ENCODE measurements around the gene RTN4RL1. TPM values are rescaled to one million over a fixed set of nuclear protein-coding genes. Genes with fewer than 3 reads are reported as not detected.

The RTN4RL1 gene
- total and polyA plus RNA-seq, 9 of the 15 experiments (the other 6 are each of a cell fraction or from before 2014, with no cell fraction given): 0.04 to 0.06 (median 0.04) TPM; not detected in 5

DNA sequence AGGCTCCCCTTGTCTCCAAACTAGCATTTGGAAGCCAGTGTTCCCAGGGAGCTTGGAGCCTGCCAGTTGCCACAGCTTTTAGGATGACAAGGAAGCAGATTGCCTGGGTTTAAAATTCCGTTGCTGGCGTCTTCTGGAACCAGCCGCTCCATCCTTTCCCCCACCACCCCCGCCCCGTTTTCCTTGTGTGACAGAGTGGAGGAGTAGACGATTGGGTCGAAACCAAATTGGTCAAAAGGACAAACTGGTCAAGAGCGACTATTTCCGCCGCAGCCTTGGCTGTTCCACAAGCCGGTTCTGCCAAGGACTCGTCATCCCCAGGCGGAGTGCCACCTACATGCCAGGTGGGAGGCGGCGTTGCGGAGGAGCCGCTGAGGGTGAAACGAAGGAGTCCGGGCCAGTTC is 104.2 kb downstream of the RTN4RL1 start:
- H3K4me1 ChIP-seq (replicated peaks in 1 of 2; ENCODE audit: control insufficient read depth in 2 of 2, insufficient read depth in 2 of 2, low read length in 2 of 2): peaks cover 0 to 11% of the 10 kb centered on the region in 2 experiments; a peak in 2 of 5 replicates
- in situ Hi-C loops (cut with MboI): loop anchor here (25.0 kb wide), 1 partner anchor 316 kb away; no protein-coding TSS in a partner anchor
- no peak overlapping the region for H2AFZ ChIP-seq (ENCODE audit: low read depth, low read length)
- no peaks in the 10 kb centered on the region for H3K79me2 ChIP-seq (ENCODE audit: control insufficient read depth, insufficient read depth, low read length)
- H3K27me3 ChIP-seq (ENCODE audit: control insufficient read depth in 2 of 2, insufficient read depth in 2 of 2, low read length in 2 of 2): peaks cover 19 to 33% of the 10 kb centered on the region in 2 experiments; a peak in 4 of 5 replicates
- H3K27ac ChIP-seq (ENCODE audit: extremely low read depth, low read depth, low read length): no peak overlapping the region
- ChIA-PET POLR2A (no interaction called here), CTCF (ENCODE audit: low intra/inter-chr PET ratio) (no interaction called here)
- no peaks in the 10 kb centered on the region for H3K36me3 ChIP-seq (ENCODE audit: control insufficient read depth, insufficient read depth, low read length)
- ATAC-seq (no peak), DNase-seq (ENCODE audit: extremely low read depth in 1 of 4, low spot score in 3 of 4) (no peak), FAIRE-seq (no peak)
- no peak overlapping the region for H3K4me2 ChIP-seq (ENCODE audit: insufficient read depth, low read length)
- H3K9me3 ChIP-seq (replicated peaks; ENCODE audit: control insufficient read depth, insufficient read depth, low read depth, low read length): no peaks in the 10 kb centered on the region
- no peaks in the 10 kb centered on the region for H4K20me1 ChIP-seq (replicated peaks; ENCODE audit: control insufficient read depth, insufficient read depth, low read length)
- H3K9me1 ChIP-seq (ENCODE audit: control insufficient read depth, insufficient read depth, low read length): no peaks in the 10 kb centered on the region
- H3K4me3 ChIP-seq: no peak overlapping the region
- no TSS peak for BruUV-seq (replicated peaks)
- WGBS (ENCODE audit: insufficient coverage, low coverage, missing lambda C conversion rate): 36% methylated on average over 17 of the region's 19 CpGs
- intact Hi-C loops (cut with micrococcal nuclease): no loop called here
- TF ChIP-seq TCF7 (IDR thresholded peaks at IDR 0.05; ENCODE audit: borderline replicate concordance): no peak
- TF ChIP-seq, protein P1, sequence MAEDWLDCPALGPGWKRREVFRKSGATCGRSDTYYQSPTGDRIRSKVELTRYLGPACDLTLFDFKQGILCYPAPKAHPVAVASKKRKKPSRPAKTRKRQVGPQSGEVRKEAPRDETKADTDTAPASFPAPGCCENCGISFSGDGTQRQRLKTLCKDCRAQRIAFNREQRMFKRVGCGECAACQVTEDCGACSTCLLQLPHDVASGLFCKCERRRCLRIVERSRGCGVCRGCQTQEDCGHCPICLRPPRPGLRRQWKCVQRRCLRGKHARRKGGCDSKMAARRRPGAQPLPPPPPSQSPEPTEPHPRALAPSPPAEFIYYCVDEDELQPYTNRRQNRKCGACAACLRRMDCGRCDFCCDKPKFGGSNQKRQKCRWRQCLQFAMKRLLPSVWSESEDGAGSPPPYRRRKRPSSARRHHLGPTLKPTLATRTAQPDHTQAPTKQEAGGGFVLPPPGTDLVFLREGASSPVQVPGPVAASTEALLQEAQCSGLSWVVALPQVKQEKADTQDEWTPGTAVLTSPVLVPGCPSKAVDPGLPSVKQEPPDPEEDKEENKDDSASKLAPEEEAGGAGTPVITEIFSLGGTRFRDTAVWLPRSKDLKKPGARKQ (CRISPR knock-in tag; IDR thresholded peaks at IDR 0.05): no peak
- no peak for TF ChIP-seq ZNF3 (CRISPR knock-in tag; IDR thresholded peaks at IDR 0.05)
- TF ChIP-seq EZH2 (IDR thresholded peaks at IDR 0.05; ENCODE audit: borderline replicate concordance, low read depth, low read length): no peak
- TF ChIP-seq ZNF695 (CRISPR knock-in tag; IDR thresholded peaks at IDR 0.05): no peak
- no peak for TF ChIP-seq GABPB1 (CRISPR knock-in tag; IDR thresholded peaks at IDR 0.05)
- TF ChIP-seq, protein P2, sequence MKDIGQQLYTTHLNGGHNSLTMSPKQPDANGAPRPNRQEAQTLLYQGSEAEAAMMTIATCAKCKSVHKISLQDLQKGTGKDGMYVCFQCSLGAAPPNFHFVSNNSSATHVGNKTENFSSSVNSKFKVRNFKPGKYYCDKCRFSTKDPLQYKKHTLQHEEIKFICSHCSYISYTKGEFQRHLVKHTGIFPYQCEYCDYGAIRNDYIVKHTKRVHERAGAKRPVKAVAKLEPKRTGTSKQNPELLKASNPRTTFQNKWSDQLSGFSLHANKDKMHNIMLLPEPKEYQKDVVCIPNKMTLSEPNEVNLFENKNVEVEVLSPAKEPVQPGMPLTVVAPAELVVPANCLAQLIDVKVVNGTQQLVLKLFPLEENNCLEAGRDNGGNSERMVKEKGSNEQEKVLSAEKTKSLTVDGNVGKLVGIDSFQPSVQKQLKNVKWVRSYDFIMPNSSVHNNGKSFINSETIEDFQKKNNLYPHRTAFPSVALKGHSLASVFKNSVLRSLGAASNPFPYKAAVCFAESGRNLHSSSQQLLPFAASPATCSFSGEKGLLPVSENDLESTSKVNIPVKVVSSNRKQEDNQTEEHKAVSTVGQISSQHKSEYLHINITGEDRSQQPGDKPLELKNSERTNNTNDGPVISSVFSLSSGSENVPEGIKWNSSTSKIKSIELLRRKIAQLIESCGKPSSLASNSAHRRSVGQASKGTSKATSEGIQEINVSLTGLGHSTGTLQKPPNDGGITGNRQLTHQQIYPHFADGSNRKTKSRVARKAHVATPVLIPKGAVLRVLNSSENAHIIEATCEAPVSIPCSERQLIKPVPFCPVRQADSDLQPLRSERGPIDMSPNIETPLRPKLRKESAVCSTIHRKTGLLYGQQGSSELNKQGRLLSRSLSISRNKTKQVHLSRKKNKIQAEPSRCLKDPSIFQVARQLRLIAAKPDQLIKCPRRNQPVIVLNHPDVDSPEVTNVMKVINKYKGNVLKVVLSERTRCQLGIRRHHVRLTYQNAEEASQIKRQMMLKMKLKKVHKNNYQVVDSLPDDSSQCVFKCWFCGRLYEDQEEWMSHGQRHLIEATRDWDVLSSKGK (CRISPR knock-in tag; IDR thresholded peaks at IDR 0.05): no peak
- TF ChIP-seq, protein P3, sequence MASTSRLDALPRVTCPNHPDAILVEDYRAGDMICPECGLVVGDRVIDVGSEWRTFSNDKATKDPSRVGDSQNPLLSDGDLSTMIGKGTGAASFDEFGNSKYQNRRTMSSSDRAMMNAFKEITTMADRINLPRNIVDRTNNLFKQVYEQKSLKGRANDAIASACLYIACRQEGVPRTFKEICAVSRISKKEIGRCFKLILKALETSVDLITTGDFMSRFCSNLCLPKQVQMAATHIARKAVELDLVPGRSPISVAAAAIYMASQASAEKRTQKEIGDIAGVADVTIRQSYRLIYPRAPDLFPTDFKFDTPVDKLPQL (IDR thresholded peaks at IDR 0.05; ENCODE audit: extremely low read depth, insufficient read length): no peak
- TF ChIP-seq RNF2 (IDR thresholded peaks at IDR 0.05): no peak
- no peak for TF ChIP-seq CEBPB (tag; IDR thresholded peaks at IDR 0.05)
- TF ChIP-seq ATF1 (CRISPR knock-in tag; IDR thresholded peaks at IDR 0.05): no peak
- TF ChIP-seq ATF1 (tag; IDR thresholded peaks at IDR 0.05): no peak
- no peak for TF ChIP-seq CREB1 (IDR thresholded peaks at IDR 0.05)
- no peak for TF ChIP-seq CREB1 (CRISPR knock-in tag; IDR thresholded peaks at IDR 0.05)
- no peak for TF ChIP-seq E2F3 (CRISPR knock-in tag; IDR thresholded peaks at IDR 0.05)
- no peak overlapping the region for H3K9ac ChIP-seq (ENCODE audit: insufficient read depth in 1 of 2, low read depth in 2 of 2, low read length in 2 of 2)
